ENCODE measurements around the gene VWA5B1. TPM values are rescaled to one million over a fixed set of nuclear protein-coding genes. Genes with fewer than 3 reads are reported as not detected.

Gene VWA5B1
- total and polyA plus RNA-seq, 10 of the 15 experiments (the other 5 are each of a cell fraction or from before 2014, with no cell fraction given): under 0.01 to 0.05 (median 0.01) TPM; not detected in 7

GRCh38 chr1:20323613-20323920, 32.9 kb downstream of the VWA5B1 start:
- ChIA-PET RAD21 (ENCODE audit: unreplicated experiment) (no interaction called here), SMC1A (ENCODE audit: uncharacterized antibody, unreplicated experiment) (interaction anchor here (0.8 kb wide), 1 partner anchor 107 kb away, joined by 3 read pairs; no protein-coding TSS in a partner anchor), CTCF (interaction anchor here (0.9 kb wide), 1 partner anchor 111 kb away, joined by 3 read pairs; no protein-coding TSS in a partner anchor), POLR2A (no interaction called here)
- H3K9me3 ChIP-seq (replicated peaks; ENCODE audit: control insufficient read depth, insufficient read depth, low read length): no peaks in the 10 kb centered on the region; the same call in 2 of the 3 replicates
- no peak overlapping the region for H3K9ac ChIP-seq (ENCODE audit: control insufficient read depth, insufficient read depth, low read length)
- H3K4me3 ChIP-seq: no peak overlapping the region
- no peaks in the 10 kb centered on the region for H3K79me2 ChIP-seq (ENCODE audit: control insufficient read depth, insufficient read depth, low read length)
- FAIRE-seq (no peak), DNase-seq (ENCODE audit: low read depth, low spot score) (no peak), ATAC-seq (no peak)
- no peak for TF ChIP-seq TCF7 (IDR thresholded peaks at IDR 0.05; ENCODE audit: borderline replicate concordance)
- no peak for TF ChIP-seq RFX5 (IDR thresholded peaks at IDR 0.05; ENCODE audit: low read depth, low read length)
- TF ChIP-seq SREBF1 (IDR thresholded peaks at IDR 0.05; ENCODE audit: low read length): no peak
- TF ChIP-seq ZNF384 (IDR thresholded peaks at IDR 0.05; ENCODE audit: borderline replicate concordance, low read depth, low read length): no peak
- TF ChIP-seq NFIC (IDR thresholded peaks at IDR 0.05; ENCODE audit: low read depth, low read length): no peak
- TF ChIP-seq MTA2 (IDR thresholded peaks at IDR 0.05; ENCODE audit: low read depth): no peak
- no peak for TF ChIP-seq MAX (IDR thresholded peaks at IDR 0.05; ENCODE audit: low read depth, low read length)
- TF ChIP-seq ZNF207 (IDR thresholded peaks at IDR 0.05; ENCODE audit: borderline replicate concordance): no peak
- no peak for TF ChIP-seq SREBF2 (IDR thresholded peaks at IDR 0.05; ENCODE audit: low read length)
- H3K27ac ChIP-seq (ENCODE audit: control insufficient read depth, insufficient read depth): no peak overlapping the region
- H4K20me1 ChIP-seq (ENCODE audit: control insufficient read depth, insufficient read depth): peaks cover 4% of the 10 kb centered on the region; the same call in 1 of the 2 replicates
- H3K36me3 ChIP-seq (ENCODE audit: control insufficient read depth in 2 of 2, insufficient read depth in 2 of 2, low read length in 1 of 2): no peaks in the 10 kb centered on the region
- H3K27me3 ChIP-seq (replicated peaks in 1 of 2; ENCODE audit: control insufficient read depth in 2 of 2, insufficient read depth in 2 of 2, low read length in 1 of 2): no peaks in the 10 kb centered on the region
- in situ Hi-C loops (cut with MboI): no loop called here
- H2AFZ ChIP-seq (ENCODE audit: control insufficient read depth, low read depth, low read length): no peak overlapping the region
- peaks cover 24% of the 10 kb centered on the region for H3K4me1 ChIP-seq (ENCODE audit: control insufficient read depth, insufficient read depth, low read length)
- WGBS (ENCODE audit: insufficient coverage, insufficient replicate concordance, low lambda C conversion rate, missing lambda C conversion rate): 61% methylated on average over 3 of the region's 3 CpGs
- no peak overlapping the region for H3K4me2 ChIP-seq (ENCODE audit: control insufficient read depth, insufficient read depth)
- intact Hi-C loops (cut with micrococcal nuclease; ENCODE audit: unreplicated experiment): no loop called here
- BruUV-seq (replicated peaks): no TSS peak
